ENCODE results near the gene SNAP25. TPM values are rescaled to one million over a fixed set of nuclear protein-coding genes. Genes with fewer than 3 reads are reported as not detected.
A peak's percentile ranks its signal among the peaks of the same experiment; 100 is the strongest.

Gene SNAP25
- total and polyA plus RNA-seq, 2 experiments from 2014 or later, result 4.0 to 6.3 TPM

DNA sequence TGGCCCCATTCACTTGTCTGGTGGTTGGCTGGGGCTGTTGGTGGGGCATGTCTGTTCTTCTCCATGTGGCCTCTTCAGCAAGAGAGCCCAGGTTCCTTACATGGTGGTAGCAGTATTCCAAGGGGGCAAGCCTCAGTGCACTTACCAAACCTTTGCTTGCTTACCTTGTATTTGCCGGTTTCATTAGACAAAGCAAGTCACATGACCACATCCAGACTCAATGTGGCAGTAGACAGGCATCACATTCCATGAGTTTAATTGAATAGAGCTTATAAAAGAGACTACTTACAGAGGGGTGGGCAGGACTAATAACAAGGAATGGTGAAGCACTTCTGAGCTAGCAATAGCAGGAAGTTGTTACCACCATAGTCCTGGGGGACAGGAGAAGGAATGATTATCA, 78.6 kb downstream of the SNAP25 start:
- TF ChIP-seq, protein P1, sequence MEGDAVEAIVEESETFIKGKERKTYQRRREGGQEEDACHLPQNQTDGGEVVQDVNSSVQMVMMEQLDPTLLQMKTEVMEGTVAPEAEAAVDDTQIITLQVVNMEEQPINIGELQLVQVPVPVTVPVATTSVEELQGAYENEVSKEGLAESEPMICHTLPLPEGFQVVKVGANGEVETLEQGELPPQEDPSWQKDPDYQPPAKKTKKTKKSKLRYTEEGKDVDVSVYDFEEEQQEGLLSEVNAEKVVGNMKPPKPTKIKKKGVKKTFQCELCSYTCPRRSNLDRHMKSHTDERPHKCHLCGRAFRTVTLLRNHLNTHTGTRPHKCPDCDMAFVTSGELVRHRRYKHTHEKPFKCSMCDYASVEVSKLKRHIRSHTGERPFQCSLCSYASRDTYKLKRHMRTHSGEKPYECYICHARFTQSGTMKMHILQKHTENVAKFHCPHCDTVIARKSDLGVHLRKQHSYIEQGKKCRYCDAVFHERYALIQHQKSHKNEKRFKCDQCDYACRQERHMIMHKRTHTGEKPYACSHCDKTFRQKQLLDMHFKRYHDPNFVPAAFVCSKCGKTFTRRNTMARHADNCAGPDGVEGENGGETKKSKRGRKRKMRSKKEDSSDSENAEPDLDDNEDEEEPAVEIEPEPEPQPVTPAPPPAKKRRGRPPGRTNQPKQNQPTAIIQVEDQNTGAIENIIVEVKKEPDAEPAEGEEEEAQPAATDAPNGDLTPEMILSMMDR (IDR thresholded peaks at IDR 0.05; ENCODE audit: low read depth, low read length), result no peak
- Histone ChIP-seq H3K27ac (no peak overlapping the region), H3K9me3 (ENCODE audit: low read depth) (no peaks in the 10 kb centered on the region), H3K4me1 (ENCODE audit: low read depth) (no peaks in the 10 kb centered on the region), H3K36me3 (no peaks in the 10 kb centered on the region), H3K27me3 (no peaks in the 10 kb centered on the region), H3K4me3 (no peak overlapping the region)
- DNase-seq (ENCODE audit: low read depth in 1 of 2, low spot score in 1 of 2), result no peak

DNA sequence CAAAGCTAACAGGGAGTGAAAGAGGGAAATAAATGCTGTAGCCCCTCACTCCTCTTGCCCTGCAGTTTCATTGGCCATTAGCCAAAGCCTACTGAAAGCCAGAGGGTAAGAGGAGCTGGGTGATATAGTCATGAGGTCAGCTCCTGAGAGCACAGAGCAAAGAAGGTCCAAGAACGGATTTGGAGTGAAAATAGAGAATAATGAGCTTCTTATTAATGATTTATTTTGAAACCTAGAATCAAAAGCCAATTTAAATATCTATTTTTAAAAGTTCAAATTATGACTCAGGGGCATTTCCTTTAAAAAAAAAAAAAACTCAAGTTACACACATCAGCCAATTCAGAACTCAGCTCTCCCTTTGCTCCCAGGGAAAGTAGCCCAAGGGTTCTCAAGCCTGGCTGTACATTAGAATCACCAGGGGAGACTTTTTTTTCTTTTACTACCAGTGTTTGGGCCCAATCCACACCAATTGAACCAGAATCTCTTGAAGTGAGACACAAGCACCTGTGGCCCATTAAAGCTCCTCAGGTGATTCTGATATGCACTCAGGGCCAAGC, 79.1 kb downstream of the SNAP25 start:
- no peaks in the 10 kb centered on the region for H3K4me1 ChIP-seq (ENCODE audit: low read depth)
- peak in 1 of 2 donors; percentile 40 for DNase-seq (ENCODE audit: low read depth in 1 of 2, low spot score in 1 of 2)
- no peaks in the 10 kb centered on the region for H3K36me3 ChIP-seq
- no peak overlapping the region for H3K27ac ChIP-seq
- no peaks in the 10 kb centered on the region for H3K9me3 ChIP-seq (ENCODE audit: low read depth)
- TF ChIP-seq, protein P1 (IDR thresholded peaks at IDR 0.05; ENCODE audit: low read depth, low read length), result no peak
- H3K27me3 ChIP-seq, result no peaks in the 10 kb centered on the region
- H3K4me3 ChIP-seq, result no peak overlapping the region

DNA sequence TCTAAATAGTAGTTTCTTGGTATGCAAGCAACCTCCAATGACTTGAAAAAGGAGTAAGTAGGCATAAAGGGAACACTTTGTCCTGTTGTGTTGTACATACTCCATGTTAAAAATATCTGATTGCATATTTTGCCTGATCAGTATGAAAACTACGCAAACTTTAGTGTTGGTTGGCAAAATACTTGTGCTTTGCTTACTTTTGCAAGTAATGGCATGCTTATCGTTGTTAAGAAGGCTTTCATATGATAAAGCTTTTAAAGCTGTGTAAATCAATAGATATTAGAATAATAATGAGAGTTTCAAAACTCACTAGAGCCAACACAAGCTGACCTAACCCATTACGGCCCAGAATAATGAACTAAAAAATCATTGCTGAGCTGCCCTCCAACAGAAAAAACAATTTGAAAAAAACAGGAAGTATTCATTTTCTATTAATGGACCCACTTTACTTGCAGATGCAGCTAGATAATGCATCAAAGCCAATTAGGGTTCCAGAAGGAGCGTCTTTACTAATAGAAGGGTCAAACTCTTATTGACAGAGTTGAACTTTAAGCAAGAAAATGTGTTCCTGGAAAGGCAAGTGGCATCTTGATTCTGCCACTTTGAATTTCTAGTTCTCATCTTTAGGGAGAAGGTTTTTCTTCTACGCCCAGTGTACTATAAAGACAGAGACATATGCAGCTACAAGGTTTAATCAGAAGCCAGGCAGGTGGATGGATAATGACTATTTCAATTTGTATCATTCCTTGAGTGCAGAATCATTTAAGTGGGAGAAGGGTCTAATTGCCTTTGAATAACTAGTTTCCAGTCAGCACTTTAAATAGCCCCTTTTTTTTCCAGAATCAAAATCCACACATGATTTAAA, 82.2 kb downstream of the SNAP25 start:
- TF ChIP-seq, protein P1 (IDR thresholded peaks at IDR 0.05; ENCODE audit: low read depth, low read length), result no peak
- H3K27ac ChIP-seq, result no peak overlapping the region
- peaks cover 5% of the 10 kb centered on the region for H3K4me1 ChIP-seq (ENCODE audit: low read depth)
- no peaks in the 10 kb centered on the region for H3K36me3 ChIP-seq
- H3K4me3 ChIP-seq, result no peak overlapping the region
- no peaks in the 10 kb centered on the region for H3K27me3 ChIP-seq
- DNase-seq (ENCODE audit: low read depth in 1 of 2, low spot score in 1 of 2), result no peak
- H3K9me3 ChIP-seq (ENCODE audit: low read depth), result no peaks in the 10 kb centered on the region

DNA sequence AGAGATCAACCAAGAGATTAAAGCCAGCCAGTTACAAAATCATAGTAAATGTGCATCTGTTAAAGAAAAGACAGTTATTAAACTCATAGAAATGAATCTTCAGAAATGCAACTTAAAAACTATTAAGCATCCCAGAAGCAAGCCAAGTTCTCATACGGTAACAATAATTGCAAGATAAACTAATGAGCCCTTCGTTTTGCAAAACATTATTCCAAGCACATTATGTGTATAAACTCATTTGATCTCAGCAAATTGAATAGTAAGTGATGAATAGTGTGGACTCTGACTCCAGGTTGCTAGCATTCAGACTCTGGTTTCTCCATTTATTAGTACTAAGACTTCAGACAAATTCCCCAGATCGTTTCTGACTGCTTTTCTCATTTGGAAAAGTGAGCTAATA, 85.2 kb downstream of the SNAP25 start:
- Histone ChIP-seq H3K9me3 (ENCODE audit: low read depth) (no peaks in the 10 kb centered on the region), H3K27me3 (no peaks in the 10 kb centered on the region), H3K27ac (no peak overlapping the region), H3K4me3 (no peak overlapping the region), H3K36me3 (no peaks in the 10 kb centered on the region), H3K4me1 (ENCODE audit: low read depth) (peaks cover 5% of the 10 kb centered on the region)
- no peak for DNase-seq (ENCODE audit: low read depth in 1 of 2, low spot score in 1 of 2)
- TF ChIP-seq, protein P1 (IDR thresholded peaks at IDR 0.05; ENCODE audit: low read depth, low read length), result no peak

DNA sequence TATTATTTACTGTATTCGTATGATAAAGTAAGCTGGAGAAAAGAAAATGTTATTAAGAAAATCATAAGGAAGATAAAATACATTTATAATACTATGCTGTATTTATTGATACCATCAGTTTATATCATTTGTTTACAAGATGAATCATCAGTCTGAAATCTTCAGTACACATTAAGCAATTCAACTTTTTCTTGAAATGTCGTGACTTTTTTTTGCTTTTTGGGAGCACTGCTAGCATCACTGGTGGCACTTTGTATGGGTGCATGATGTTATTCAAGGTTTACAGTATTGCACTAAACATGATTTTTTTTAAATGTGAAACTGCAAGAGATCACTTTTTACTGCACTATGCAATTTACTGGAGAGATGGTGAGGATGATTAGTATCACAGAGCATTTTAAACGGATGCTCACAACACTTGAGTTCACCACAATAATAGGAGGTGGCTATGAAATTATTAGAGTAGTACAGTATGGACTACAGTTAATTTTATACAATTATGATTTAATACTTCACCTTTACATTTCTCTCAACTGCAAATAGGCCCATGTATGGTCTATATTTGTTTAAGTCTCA, 85.9 kb downstream of the SNAP25 start:
- no peaks in the 10 kb centered on the region for H3K36me3 ChIP-seq
- no peak overlapping the region for H3K27ac ChIP-seq
- TF ChIP-seq, protein P1 (IDR thresholded peaks at IDR 0.05; ENCODE audit: low read depth, low read length), result no peak
- no peak overlapping the region for H3K4me3 ChIP-seq
- DNase-seq (ENCODE audit: low read depth in 1 of 2, low spot score in 1 of 2), result no peak
- H3K9me3 ChIP-seq (ENCODE audit: low read depth), result no peaks in the 10 kb centered on the region
- peaks cover 5% of the 10 kb centered on the region for H3K4me1 ChIP-seq (ENCODE audit: low read depth)
- no peaks in the 10 kb centered on the region for H3K27me3 ChIP-seq

Measured in cardiac muscle cell (in vitro differentiated cells and primary cell).